ENCODE results near the gene LIFR.

LIFR gene

DNA sequence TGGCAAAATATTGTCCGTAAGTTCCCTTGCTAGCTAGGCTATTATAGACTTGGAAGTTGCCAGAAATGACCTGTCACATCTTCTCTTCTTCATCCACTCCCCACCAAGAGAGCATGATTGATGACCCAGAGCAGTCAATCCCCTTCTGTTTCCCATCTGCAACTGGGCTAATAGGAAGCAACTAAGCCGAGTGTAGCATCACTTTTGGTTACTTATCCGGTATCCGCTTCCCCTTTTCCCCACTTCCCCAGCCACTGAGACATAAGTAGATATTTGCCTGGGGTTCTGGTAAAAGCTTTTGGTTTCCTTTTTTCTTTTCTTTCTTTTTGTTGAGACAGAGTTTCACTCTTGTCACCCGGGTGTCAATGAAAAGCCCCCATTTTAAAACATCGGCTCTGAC lies 29.4 kb upstream of the LIFR start:
- H3K9ac ChIP-seq, result no peak overlapping the region
- H3K4me1 ChIP-seq (ENCODE audit: low read depth, poor library complexity, severe bottlenecking), result no peaks in the 10 kb centered on the region
- H3K4me2 ChIP-seq, result no peak overlapping the region
- H3K79me2 ChIP-seq (ENCODE audit: insufficient read depth, low read depth), result no peaks in the 10 kb centered on the region
- no peaks in the 10 kb centered on the region for H3K36me3 ChIP-seq (ENCODE audit: insufficient read depth)
- no peaks in the 10 kb centered on the region for H4K20me1 ChIP-seq (ENCODE audit: insufficient read depth)
- no peak overlapping the region for H3K4me3 ChIP-seq (IDR thresholded peaks at IDR 0.05; ENCODE audit: insufficient read depth, low read depth, low read length)
- H3K27ac ChIP-seq, result no peak overlapping the region
- TF ChIP-seq, protein P1, sequence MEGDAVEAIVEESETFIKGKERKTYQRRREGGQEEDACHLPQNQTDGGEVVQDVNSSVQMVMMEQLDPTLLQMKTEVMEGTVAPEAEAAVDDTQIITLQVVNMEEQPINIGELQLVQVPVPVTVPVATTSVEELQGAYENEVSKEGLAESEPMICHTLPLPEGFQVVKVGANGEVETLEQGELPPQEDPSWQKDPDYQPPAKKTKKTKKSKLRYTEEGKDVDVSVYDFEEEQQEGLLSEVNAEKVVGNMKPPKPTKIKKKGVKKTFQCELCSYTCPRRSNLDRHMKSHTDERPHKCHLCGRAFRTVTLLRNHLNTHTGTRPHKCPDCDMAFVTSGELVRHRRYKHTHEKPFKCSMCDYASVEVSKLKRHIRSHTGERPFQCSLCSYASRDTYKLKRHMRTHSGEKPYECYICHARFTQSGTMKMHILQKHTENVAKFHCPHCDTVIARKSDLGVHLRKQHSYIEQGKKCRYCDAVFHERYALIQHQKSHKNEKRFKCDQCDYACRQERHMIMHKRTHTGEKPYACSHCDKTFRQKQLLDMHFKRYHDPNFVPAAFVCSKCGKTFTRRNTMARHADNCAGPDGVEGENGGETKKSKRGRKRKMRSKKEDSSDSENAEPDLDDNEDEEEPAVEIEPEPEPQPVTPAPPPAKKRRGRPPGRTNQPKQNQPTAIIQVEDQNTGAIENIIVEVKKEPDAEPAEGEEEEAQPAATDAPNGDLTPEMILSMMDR (conservative IDR thresholded peaks at IDR 0.05; ENCODE audit: low read depth, low read length), result no peak
- no peaks in the 10 kb centered on the region for H3K27me3 ChIP-seq (ENCODE audit: insufficient read depth, low read depth)
- no peak overlapping the region for H2AFZ ChIP-seq (ENCODE audit: low read depth)

DNA sequence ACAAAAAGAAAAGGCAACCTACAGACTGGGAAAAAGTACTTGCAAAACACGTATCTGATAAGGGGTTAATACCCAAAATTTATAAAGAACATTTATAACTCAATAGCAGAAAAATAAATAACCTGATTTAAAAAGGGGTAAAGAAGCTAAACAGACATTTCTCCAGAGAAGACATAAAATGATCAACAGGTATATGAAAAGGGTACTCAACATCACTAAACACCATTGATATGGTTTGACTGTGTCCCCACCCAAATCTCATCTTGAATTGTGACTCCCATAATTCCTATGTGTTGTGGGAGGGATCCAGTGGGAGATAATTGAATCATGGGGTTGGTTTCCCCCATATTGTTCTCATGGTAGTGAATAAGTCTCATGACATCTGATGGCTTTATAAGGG lies 27.1 kb upstream of the LIFR start:
- H3K9ac ChIP-seq, result no peak overlapping the region
- TF ChIP-seq, protein P1 (conservative IDR thresholded peaks at IDR 0.05; ENCODE audit: low read depth, low read length), result no peak
- no peaks in the 10 kb centered on the region for H3K27me3 ChIP-seq (ENCODE audit: insufficient read depth, low read depth)
- no peaks in the 10 kb centered on the region for H3K36me3 ChIP-seq (ENCODE audit: insufficient read depth)
- no peak overlapping the region for H3K4me2 ChIP-seq
- H3K79me2 ChIP-seq (ENCODE audit: insufficient read depth, low read depth), result no peaks in the 10 kb centered on the region
- H3K4me1 ChIP-seq (ENCODE audit: low read depth, poor library complexity, severe bottlenecking), result no peaks in the 10 kb centered on the region
- no peak overlapping the region for H3K27ac ChIP-seq
- no peaks in the 10 kb centered on the region for H4K20me1 ChIP-seq (ENCODE audit: insufficient read depth)
- H2AFZ ChIP-seq (ENCODE audit: low read depth), result no peak overlapping the region
- no peak overlapping the region for H3K4me3 ChIP-seq (IDR thresholded peaks at IDR 0.05; ENCODE audit: insufficient read depth, low read depth, low read length)

DNA sequence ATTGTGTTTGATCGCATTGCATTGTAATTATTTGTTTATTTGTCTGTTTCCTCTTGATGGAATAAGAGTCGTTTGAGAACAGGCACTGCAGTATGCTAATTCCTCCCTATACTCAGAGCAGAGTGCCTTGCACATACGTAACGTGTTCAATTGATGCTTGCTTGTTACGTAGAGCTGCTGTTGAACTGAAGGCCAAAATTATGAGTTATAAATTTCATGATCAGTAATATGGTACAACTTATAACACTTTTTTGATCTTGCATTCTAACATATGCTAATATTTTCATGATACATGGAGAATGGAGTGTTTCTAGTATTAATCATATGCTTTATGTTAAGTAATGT lies 26.5 kb upstream of the LIFR start:
- H3K4me2 ChIP-seq, result no peak overlapping the region
- no peak overlapping the region for H2AFZ ChIP-seq (ENCODE audit: low read depth)
- no peaks in the 10 kb centered on the region for H3K36me3 ChIP-seq (ENCODE audit: insufficient read depth)
- no peak overlapping the region for H3K9ac ChIP-seq
- H3K79me2 ChIP-seq (ENCODE audit: insufficient read depth, low read depth), result no peaks in the 10 kb centered on the region
- no peaks in the 10 kb centered on the region for H4K20me1 ChIP-seq (ENCODE audit: insufficient read depth)
- H3K4me1 ChIP-seq (ENCODE audit: low read depth, poor library complexity, severe bottlenecking), result no peaks in the 10 kb centered on the region
- H3K27me3 ChIP-seq (ENCODE audit: insufficient read depth, low read depth), result no peaks in the 10 kb centered on the region
- TF ChIP-seq, protein P1 (conservative IDR thresholded peaks at IDR 0.05; ENCODE audit: low read depth, low read length), result no peak
- no peak overlapping the region for H3K27ac ChIP-seq
- H3K4me3 ChIP-seq (IDR thresholded peaks at IDR 0.05; ENCODE audit: insufficient read depth, low read depth, low read length), result no peak overlapping the region

DNA sequence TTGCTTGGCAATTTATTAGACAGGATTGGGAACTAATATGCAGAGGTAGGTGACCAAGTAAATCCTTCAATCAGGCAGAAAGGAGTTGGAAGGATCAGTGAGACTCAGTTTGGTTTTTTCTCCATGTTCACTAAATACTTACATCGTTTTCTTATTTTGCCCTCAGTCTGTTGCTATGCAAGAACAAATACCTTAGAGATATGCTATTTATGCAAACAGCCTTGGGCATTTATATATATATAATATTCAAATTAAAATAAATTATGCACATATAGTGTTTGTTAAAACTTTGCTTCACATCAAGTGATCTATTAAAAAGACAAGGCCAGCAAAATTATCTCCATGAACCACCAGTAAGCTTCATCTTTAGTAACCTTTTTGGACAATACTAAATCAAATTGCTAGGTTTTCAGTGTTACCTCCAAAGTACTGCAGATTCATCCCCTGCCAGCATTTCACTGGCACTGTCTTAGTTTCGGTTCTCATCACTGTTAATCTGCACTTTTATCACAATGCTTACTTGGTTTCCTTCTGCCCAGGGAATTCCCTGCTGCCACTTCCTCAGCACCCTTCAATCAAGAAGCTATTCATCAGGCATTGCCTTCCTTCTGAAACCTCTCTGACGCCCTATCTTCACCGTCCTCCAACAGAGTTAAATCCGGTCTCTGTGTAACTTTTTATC lies 26.0 kb upstream of the LIFR start:
- Histone ChIP-seq H3K9ac (no peak overlapping the region), H2AFZ (ENCODE audit: low read depth) (no peak overlapping the region), H4K20me1 (ENCODE audit: insufficient read depth) (no peaks in the 10 kb centered on the region), H3K36me3 (ENCODE audit: insufficient read depth) (no peaks in the 10 kb centered on the region), H3K4me3 (IDR thresholded peaks at IDR 0.05; ENCODE audit: insufficient read depth, low read depth, low read length) (no peak overlapping the region), H3K27me3 (ENCODE audit: insufficient read depth, low read depth) (no peaks in the 10 kb centered on the region), H3K27ac (no peak overlapping the region), H3K4me2 (no peak overlapping the region), H3K79me2 (ENCODE audit: insufficient read depth, low read depth) (no peaks in the 10 kb centered on the region), H3K4me1 (ENCODE audit: low read depth, poor library complexity, severe bottlenecking) (no peaks in the 10 kb centered on the region)
- TF ChIP-seq, protein P1 (conservative IDR thresholded peaks at IDR 0.05; ENCODE audit: low read depth, low read length), result no peak

Measured in KMS-11 (cell line).